H1 (cell line): ENCODE results near the gene CACNA2D3. TPM values are rescaled to one million over a fixed set of nuclear protein-coding genes. Genes with fewer than 3 reads are reported as not detected.

Experiments
- KDM4A ChIP-seq: IDR thresholded peaks from one replicate; pipeline ENCODE4 v1.7.1; 2012; ENCODE audit warnings: low read depth, mild to moderate bottlenecking, moderate library complexity, low read length, inconsistent platforms; ENCODE audit not compliant: severe bottlenecking
- polyA plus RNA-seq, 7 experiments: library from polyadenylated mRNA; depleted of rRNA in 3 of 7; stranded (reverse) in 5 of 7; unstranded in 2 of 7; fragments of >200 nt in 5 of 7; fragments of 200-250 nt in 2 of 7; gene quantifications; 1 replicate in 5 of 7; 2 replicates in 1 of 7; 4 replicates in 1 of 7; pipeline versions ENCODE4 v1.2.1 to v1.2.3, GENCODE V29; 2011 to 2013; ENCODE audit warnings: missing spikeins in 2 of 7, mixed read lengths in 2 of 7
- total RNA-seq: library from RNA; stranded (reverse); fragmentation: NEBNext Ultra II Directional; extraction: Animal tissue kit (Norgen Biotek cat#: 25700); gene quantifications from 2 replicates; pipeline ENCODE4 v1.2.1, GENCODE V29; 2021

The CACNA2D3 gene
- total and polyA plus RNA-seq, 2 of the 8 experiments (the other 6 are each of a cell fraction or from before 2014, with no cell fraction given): 1.5 to 1.8 TPM

DNA sequence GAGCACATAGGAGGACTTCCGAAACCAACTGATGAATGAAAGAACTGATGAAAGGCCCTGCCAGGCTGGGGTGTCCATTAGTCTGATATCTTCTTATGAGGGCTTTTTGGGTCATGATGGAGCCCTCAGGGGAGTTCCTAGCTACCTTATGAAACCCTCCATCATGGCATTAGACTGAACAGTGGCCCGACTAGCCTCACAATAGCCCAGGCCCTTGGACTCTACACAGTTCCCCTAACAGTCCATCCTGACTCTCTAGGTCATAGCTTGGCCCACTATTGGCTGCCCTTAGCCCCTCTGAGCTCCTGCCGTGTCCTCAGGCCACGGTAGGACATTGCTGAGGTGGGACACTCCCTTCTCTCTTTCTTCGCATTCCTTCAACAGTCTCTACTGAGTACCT lies 365.9 kb downstream of the CACNA2D3 start (continued):
- no peak for TF ChIP-seq KDM4A
